Parathyroid adenoma (tissue), 2 donors: ENCODE measurements around the gene CSKMT.
A peak's percentile ranks its signal among the peaks of the same experiment; 100 is the strongest.

Experiments used
- H2AFZ ChIP-seq: fragments of 300-600 bp; sonication (generic); one replicate; pipeline ENCODE4 v1.7.0; 2017; ENCODE audit warnings: antibody characterized with exemption, mild to moderate bottlenecking
- H3K27ac ChIP-seq: fragments of 300-600 bp; sonication (generic); one replicate; pipeline ENCODE4 v1.7.0; 2017
- H3K27me3 ChIP-seq: fragments of 300-600 bp; sonication (generic); one replicate; pipeline ENCODE4 v1.7.0; 2017; ENCODE audit warnings: low read length; ENCODE audit not compliant: control insufficient read depth, insufficient read depth
- H3K36me3 ChIP-seq: fragments of 300-600 bp; sonication (generic); one replicate; pipeline ENCODE4 v1.7.0; 2017; ENCODE audit warnings: low read length; ENCODE audit not compliant: control insufficient read depth, insufficient read depth
- H3K4me1 ChIP-seq: fragments of 300-600 bp; sonication (generic); one replicate; pipeline ENCODE4 v1.7.0; 2017; ENCODE audit warnings: control low read depth
- H3K4me2 ChIP-seq: fragments of 300-600 bp; sonication (generic); one replicate; pipeline ENCODE4 v1.7.0; 2017; ENCODE audit warnings: low read length
- H3K4me3 ChIP-seq: fragments of 300-600 bp; sonication (generic); one replicate; pipeline ENCODE4 v1.7.0; 2017; ENCODE audit warnings: low read depth, low read length
- H3K79me2 ChIP-seq: fragments of 300-600 bp; sonication (generic); one replicate; pipeline ENCODE4 v1.7.0; 2017; ENCODE audit warnings: control low read depth
- H3K9ac ChIP-seq: fragments of 300-600 bp; sonication (generic); one replicate; pipeline ENCODE4 v1.7.0; 2017; ENCODE audit warnings: mild to moderate bottlenecking
- H3K9me3 ChIP-seq: fragments of 300-600 bp; sonication (generic); one replicate; pipeline ENCODE4 v1.7.0; 2017; ENCODE audit warnings: low read length; ENCODE audit not compliant: control insufficient read depth
- TF ChIP-seq, protein P1 (sequence below): fragments of 300-600 bp; sonication (generic); IDR thresholded peaks from one replicate; pipeline ENCODE4 v1.7.0; 2017; ENCODE audit warnings: antibody characterized with exemption, mild to moderate bottlenecking
- donor health status: primary hyperparathyroidism.

Gene CSKMT

DNA sequence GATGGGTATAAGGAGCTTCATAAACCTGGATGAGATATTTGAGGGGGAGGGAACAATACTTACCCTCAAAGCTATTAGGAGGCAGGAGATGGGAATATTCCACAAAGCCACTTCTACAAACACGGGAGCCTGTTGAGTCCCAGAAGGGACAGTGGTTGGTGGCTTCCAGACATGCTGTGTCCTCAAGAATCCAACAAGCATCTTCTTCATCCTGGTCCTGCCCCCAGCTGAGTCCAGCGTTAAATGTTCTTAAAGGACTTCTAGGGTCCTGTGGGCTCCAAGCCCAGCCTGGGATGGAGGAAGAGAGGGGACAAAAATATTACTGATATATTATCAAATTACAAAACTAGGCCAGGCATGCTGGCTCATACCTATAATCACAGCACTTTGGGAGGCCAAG is 2.3 kb downstream of the CSKMT start:
- no peak overlapping the region for H3K9ac ChIP-seq

DNA sequence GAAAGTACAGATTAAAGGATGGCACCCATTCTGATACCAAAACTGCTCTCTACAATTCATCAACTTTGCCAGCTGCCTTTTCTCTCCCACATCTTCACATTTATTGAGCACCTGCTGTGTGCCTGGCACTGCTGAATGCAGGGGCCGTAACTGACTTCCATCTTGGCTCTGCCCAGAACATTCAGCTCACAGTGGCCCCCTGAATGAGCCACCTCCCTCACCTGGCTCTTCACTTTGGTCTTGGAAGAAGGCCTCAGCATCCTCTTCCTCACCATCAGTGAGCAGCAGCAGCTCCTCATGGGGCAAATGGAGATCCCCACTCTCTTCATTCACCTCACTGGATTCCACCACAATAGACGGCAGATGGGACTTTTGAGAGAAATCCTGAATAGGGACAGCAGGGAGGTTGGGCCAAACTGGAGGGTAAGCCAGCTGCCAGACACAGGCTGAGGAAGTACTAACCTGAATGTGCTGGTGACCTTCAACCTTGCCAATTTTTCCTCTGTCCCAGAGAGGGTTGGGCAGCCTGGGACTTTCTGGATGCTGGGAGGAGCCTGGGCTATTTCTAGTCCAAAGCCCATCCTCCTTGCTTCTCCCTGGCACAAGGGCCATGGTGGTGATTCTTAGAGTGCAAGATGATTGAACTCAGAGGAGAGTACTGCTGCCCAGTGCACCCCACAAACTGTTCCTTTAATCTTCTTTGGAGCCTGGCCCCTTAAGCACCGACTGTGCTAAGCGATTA is 4.5 kb downstream of the CSKMT start:
- Histone ChIP-seq H3K27ac (no peak overlapping the region), H3K9me3 (no peaks in the 10 kb centered on the region), H2AFZ (no peak overlapping the region), H3K4me2 (no peak overlapping the region), H3K9ac (no peak overlapping the region), H3K79me2 (no peaks in the 10 kb centered on the region), H3K27me3 (no peaks in the 10 kb centered on the region), H3K4me1 (peaks cover 2% of the 10 kb centered on the region), H3K36me3 (no peaks in the 10 kb centered on the region), H3K4me3 (no peak overlapping the region)
- TF ChIP-seq, protein P1, sequence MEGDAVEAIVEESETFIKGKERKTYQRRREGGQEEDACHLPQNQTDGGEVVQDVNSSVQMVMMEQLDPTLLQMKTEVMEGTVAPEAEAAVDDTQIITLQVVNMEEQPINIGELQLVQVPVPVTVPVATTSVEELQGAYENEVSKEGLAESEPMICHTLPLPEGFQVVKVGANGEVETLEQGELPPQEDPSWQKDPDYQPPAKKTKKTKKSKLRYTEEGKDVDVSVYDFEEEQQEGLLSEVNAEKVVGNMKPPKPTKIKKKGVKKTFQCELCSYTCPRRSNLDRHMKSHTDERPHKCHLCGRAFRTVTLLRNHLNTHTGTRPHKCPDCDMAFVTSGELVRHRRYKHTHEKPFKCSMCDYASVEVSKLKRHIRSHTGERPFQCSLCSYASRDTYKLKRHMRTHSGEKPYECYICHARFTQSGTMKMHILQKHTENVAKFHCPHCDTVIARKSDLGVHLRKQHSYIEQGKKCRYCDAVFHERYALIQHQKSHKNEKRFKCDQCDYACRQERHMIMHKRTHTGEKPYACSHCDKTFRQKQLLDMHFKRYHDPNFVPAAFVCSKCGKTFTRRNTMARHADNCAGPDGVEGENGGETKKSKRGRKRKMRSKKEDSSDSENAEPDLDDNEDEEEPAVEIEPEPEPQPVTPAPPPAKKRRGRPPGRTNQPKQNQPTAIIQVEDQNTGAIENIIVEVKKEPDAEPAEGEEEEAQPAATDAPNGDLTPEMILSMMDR = no peak

More for the DNA sequence above, 2.3 kb downstream of the CSKMT start:
- Histone ChIP-seq H3K36me3 (no peaks in the 10 kb centered on the region), H3K4me1 (peaks cover 2% of the 10 kb centered on the region), H3K27me3 (no peaks in the 10 kb centered on the region), H3K4me2 (no peak overlapping the region), H3K4me3 (no peak overlapping the region), H3K9me3 (no peaks in the 10 kb centered on the region), H3K27ac (no peak overlapping the region), H2AFZ (no peak overlapping the region), H3K79me2 (no peaks in the 10 kb centered on the region)
- TF ChIP-seq, protein P1 = no peak

DNA sequence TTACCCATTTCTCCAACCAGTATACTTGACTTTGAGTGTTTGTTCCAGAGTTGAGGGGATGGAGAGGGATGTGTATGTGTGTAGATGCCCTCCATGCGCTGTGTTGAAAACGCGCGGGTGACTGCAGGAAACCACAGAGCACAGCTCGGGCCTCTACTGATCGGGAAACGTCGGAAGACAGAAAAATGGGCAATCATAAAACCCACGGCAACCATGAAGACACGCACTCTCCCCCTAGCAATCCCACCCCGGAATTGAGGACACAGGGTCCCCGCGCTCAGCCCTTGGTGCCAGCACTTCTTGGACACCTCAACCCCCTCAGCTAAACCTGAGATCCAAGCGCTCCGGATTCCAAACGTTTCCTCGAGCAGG is 6.1 kb downstream of the CSKMT start:
- peaks cover 2% of the 10 kb centered on the region for H3K4me1 ChIP-seq

GRCh38 chr11:62671608-62672389 is 6.7 kb downstream of the CSKMT start, which contains the start of the genes LBHD1 and UQCC3:
Gene LBHD1, minus strand, starts transcription at chr11:62672267. Its CDS starts 2,236 bp downstream, at chr11:62670031.
Gene UQCC3, plus strand, starts transcription at chr11:62671673. Its CDS starts 73 bp downstream, at chr11:62671746.
- peak within 1 kb of the TSS; percentile 75 for H3K27ac ChIP-seq
- peak within 1 kb of the TSS; percentile 73 for H3K4me3 ChIP-seq
- H3K79me2 ChIP-seq = no peaks in the 10 kb centered on the region
- H3K9me3 ChIP-seq = no peaks in the 10 kb centered on the region
- no peaks in the 10 kb centered on the region for H3K36me3 ChIP-seq
- peak within 1 kb of the TSS; percentile 81 for H2AFZ ChIP-seq
- TF ChIP-seq, protein P1 = no peak
- H3K4me1 ChIP-seq = peaks cover 2% of the 10 kb centered on the region
- no peak within 1 kb of the TSS for H3K9ac ChIP-seq
- H3K27me3 ChIP-seq = no peaks in the 10 kb centered on the region
- H3K4me2 ChIP-seq = peak within 1 kb of the TSS; percentile 60

More for the DNA sequence above, 6.1 kb downstream of the CSKMT start:
- Histone ChIP-seq H3K9me3 (no peaks in the 10 kb centered on the region), H3K4me2 (peak overlapping the region; percentile 60), H2AFZ (peak overlapping the region; percentile 81), H3K79me2 (no peaks in the 10 kb centered on the region), H3K36me3 (no peaks in the 10 kb centered on the region), H3K27me3 (no peaks in the 10 kb centered on the region), H3K27ac (peak overlapping the region; percentile 75), H3K4me3 (peak overlapping the region; percentile 73), H3K9ac (no peak overlapping the region)
- TF ChIP-seq, protein P1 = no peak
